ENCODE data around the gene RAE1.

DNA sequence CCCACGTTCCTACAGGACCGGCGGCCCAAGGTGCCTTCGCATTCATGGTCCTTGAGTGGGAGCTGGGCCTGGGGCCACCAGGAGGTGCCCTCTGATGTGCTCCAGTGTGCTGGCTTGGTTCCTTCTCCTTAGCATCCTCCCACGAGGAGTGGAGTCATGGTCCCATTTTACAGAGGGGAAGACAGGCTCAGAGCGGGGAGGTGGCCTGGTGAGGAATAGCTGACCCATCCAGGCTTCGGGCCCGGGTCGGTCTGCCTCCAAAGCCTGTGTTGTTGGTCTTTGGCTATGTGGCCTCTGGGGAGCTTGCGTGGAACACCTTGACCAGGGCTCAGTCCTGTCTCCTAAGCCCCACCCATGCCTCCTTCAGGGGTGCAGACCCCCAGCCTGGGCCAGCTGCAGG is 62.9 kb downstream of the RAE1 start:
- TF ChIP-seq EZH2 (IDR thresholded peaks at IDR 0.05; ENCODE audit: borderline replicate concordance) = no peak
- TF ChIP-seq, protein P1, sequence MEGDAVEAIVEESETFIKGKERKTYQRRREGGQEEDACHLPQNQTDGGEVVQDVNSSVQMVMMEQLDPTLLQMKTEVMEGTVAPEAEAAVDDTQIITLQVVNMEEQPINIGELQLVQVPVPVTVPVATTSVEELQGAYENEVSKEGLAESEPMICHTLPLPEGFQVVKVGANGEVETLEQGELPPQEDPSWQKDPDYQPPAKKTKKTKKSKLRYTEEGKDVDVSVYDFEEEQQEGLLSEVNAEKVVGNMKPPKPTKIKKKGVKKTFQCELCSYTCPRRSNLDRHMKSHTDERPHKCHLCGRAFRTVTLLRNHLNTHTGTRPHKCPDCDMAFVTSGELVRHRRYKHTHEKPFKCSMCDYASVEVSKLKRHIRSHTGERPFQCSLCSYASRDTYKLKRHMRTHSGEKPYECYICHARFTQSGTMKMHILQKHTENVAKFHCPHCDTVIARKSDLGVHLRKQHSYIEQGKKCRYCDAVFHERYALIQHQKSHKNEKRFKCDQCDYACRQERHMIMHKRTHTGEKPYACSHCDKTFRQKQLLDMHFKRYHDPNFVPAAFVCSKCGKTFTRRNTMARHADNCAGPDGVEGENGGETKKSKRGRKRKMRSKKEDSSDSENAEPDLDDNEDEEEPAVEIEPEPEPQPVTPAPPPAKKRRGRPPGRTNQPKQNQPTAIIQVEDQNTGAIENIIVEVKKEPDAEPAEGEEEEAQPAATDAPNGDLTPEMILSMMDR (IDR thresholded peaks at IDR 0.05; ENCODE audit: poor library complexity) = no peak
- no peak for TF ChIP-seq EZH2phosphoT487 (IDR thresholded peaks at IDR 0.05; ENCODE audit: low read depth, severe bottlenecking, unreplicated experiment)
